Measurements from ENCODE around the gene TEPSIN. TPM values are rescaled to one million over a fixed set of nuclear protein-coding genes. Genes with fewer than 3 reads are reported as not detected.

Gene TEPSIN
- total and polyA plus RNA-seq, 2 of the 13 experiments (the other 11 are each of a cell fraction or from before 2014, with no cell fraction given), result 16.1 to 18.8 TPM

GRCh38 chr17:81222906-81223761 is 15.7 kb downstream of the TEPSIN start, which contains the start of gene CEP131 (continued):
- TF ChIP-seq NONO (IDR thresholded peaks at IDR 0.05) (no peak), NONO (CRISPR knock-in tag; conservative IDR thresholded peaks at IDR 0.05) (peak; percentile 43; the same call in 1 of the 2 replicates), ZNF33B (CRISPR knock-in tag; IDR thresholded peaks at IDR 0.05) (0 out of 2 replicates have a peak, but pooled peaks have one; percentile 43), DDIT3 (CRISPR knock-in tag; IDR thresholded peaks at IDR 0.05) (no peak), UBTF (CRISPR knock-in tag; IDR thresholded peaks at IDR 0.05) (peak; percentile 75), ZNF10 (CRISPR knock-in tag; IDR thresholded peaks at IDR 0.05; ENCODE audit: borderline replicate concordance, low read depth) (no peak), ZNF546 (CRISPR knock-in tag; conservative IDR thresholded peaks at IDR 0.05) (peak; percentile 96), RAD21 (CRISPR knock-in tag; IDR thresholded peaks at IDR 0.05) (peak; percentile 15), CENPT (CRISPR knock-in tag; IDR thresholded peaks at IDR 0.05; ENCODE audit: low read depth) (0 out of 2 replicates have a peak, but pooled peaks have one; percentile 52), ZNF841 (CRISPR knock-in tag; IDR thresholded peaks at IDR 0.05; ENCODE audit: borderline replicate concordance) (no peak), PATZ1 (CRISPR knock-in tag; IDR thresholded peaks at IDR 0.05) (peak; percentile 82), ADNP (CRISPR knock-in tag; IDR thresholded peaks at IDR 0.05) (no peak), ZNF691 (CRISPR knock-in tag; IDR thresholded peaks at IDR 0.05; ENCODE audit: borderline replicate concordance, low read depth) (no peak; the same call in 1 of the 2 replicates), ISX (CRISPR knock-in tag; conservative IDR thresholded peaks at IDR 0.05) (no peak), NCOR1 (IDR thresholded peaks at IDR 0.05; ENCODE audit: borderline replicate concordance, low read length) (no peak), KLF12 (CRISPR knock-in tag; IDR thresholded peaks at IDR 0.05; ENCODE audit: borderline replicate concordance) (peak; percentile 72; the same call in 1 of the 2 replicates), ZFP37 (CRISPR knock-in tag; IDR thresholded peaks at IDR 0.05; ENCODE audit: borderline replicate concordance) (0 out of 2 replicates have a peak, but pooled peaks have one; percentile 69), TFDP2 (CRISPR knock-in tag; IDR thresholded peaks at IDR 0.05) (peak; percentile 99), CC2D1A (CRISPR knock-in tag; IDR thresholded peaks at IDR 0.05) (no peak)
